HepG2 (cell line): ENCODE data around the gene KRTDAP. TPM values are rescaled to one million over a fixed set of nuclear protein-coding genes. Genes with fewer than 3 reads are reported as not detected.
"Not testable (repeated sequence)": the region's sequence is repeated elsewhere in the genome, so short reads cannot be mapped to it uniquely, and the experiment has no call there.

ENCODE experiments used
- ATAC-seq: fragments of 200-7000 bp; cut with Tn5 transposase; 3 replicates; pipeline ENCODE4 v1.9.1; 2020; ENCODE audit warnings: mild to moderate bottlenecking, moderate library complexity
- BruUV-seq: library from RNA; stranded (reverse); fragments of 400-500 nt; replicated peaks from 2 replicates; lab custom pipeline; 2021; lab: Mats Ljungman, UMichigan
- CTCF ChIA-PET: fragments of 300-600 bp; formaldehyde crosslinking; extraction: SDS; loops from one replicate; lab custom pipeline; 2021; ENCODE audit warnings: low total read pairs, inconsistent platforms, low intra/inter-chr PET ratio; lab: Yijun Ruan, JAX
- POLR2A ChIA-PET: fragments of 350-600 bp; sonication (Branson Sonifier 250); formaldehyde crosslinking; loops from one replicate; lab custom pipeline; 2020; ENCODE audit warnings: antibody characterized with exemption, inconsistent platforms; lab: Yijun Ruan, JAX
- DNase-seq: peaks from one replicate; pipeline ENCODE4 v3.0.0-alpha.2; 2015; ENCODE audit warnings: low spot score
- FAIRE-seq: peaks from 3 replicates; lab custom pipeline; 2011; peaks lifted over from hg19 to GRCh38; lab: Jason Lieb, UNC
- H2AFZ ChIP-seq: one replicate; pipeline ENCODE4 v1.6.1; 2011; ENCODE audit warnings: low read length, inconsistent platforms
- H3K27ac ChIP-seq: fragments of 300-600 bp; 3 replicates; pipeline ENCODE4 v1.8.0; 2011; ENCODE audit warnings: mixed run types, mild to moderate bottlenecking, mixed read lengths, low read length, inconsistent platforms; ENCODE audit not compliant: insufficient read depth; ENCODE audit errors: extremely low read length
- H3K27me3 ChIP-seq, 2 experiments: fragments of 200-600 bp in 1 of 2; 2 replicates in 1 of 2; 3 replicates in 1 of 2; pipeline versions ENCODE4 v1.6.0 to v1.8.0; 2011; ENCODE audit warnings: low read length in 2 of 2, mild to moderate bottlenecking in 2 of 2, moderate library complexity in 2 of 2, inconsistent platforms in 1 of 2; ENCODE audit not compliant: insufficient read depth in 2 of 2, control insufficient read depth in 1 of 2
- H3K36me3 ChIP-seq, 2 experiments: fragments of 200-600 bp in 1 of 2; replicated peaks in 1 of 2; 2 replicates in 1 of 2; 3 replicates in 1 of 2; pipeline versions ENCODE4 v1.5.1 to v1.8.0; 2011; ENCODE audit warnings: low read length in 2 of 2, inconsistent platforms in 1 of 2; ENCODE audit not compliant: insufficient read depth in 2 of 2, control insufficient read depth in 1 of 2
- H3K4me1 ChIP-seq: 2 replicates; pipeline ENCODE4 v1.5.1; 2012; ENCODE audit warnings: low read length, inconsistent platforms; ENCODE audit not compliant: insufficient read depth
- H3K4me2 ChIP-seq: 2 replicates; pipeline ENCODE4 v1.6.0; 2011; ENCODE audit warnings: low read depth, low read length, inconsistent platforms
- H3K4me3 ChIP-seq, 3 experiments: fragments of 200-600 bp in 1 of 3; sonication (generic), shearing (Covaris generic) in 1 of 3; replicated peaks in 1 of 3; 2 replicates each; pipeline ENCODE4 v1.5.1; 2011 to 2016; ENCODE audit warnings: low read length in 3 of 3, inconsistent platforms in 2 of 3, low read depth in 2 of 3, mild to moderate bottlenecking in 2 of 3, control low read depth in 1 of 3, mixed read lengths in 1 of 3; ENCODE audit not compliant: insufficient read depth in 1 of 3
- H3K79me2 ChIP-seq: one replicate; pipeline ENCODE4 v1.6.1; 2011; ENCODE audit warnings: low read length, inconsistent platforms; ENCODE audit not compliant: insufficient read depth
- H3K9ac ChIP-seq: 2 replicates; pipeline ENCODE4 v1.6.0; 2011; ENCODE audit warnings: mild to moderate bottlenecking, low read depth, low read length, inconsistent platforms; ENCODE audit not compliant: insufficient read depth
- H3K9me3 ChIP-seq: 2 replicates; pipeline ENCODE4 v1.5.1; 2012; ENCODE audit warnings: mild to moderate bottlenecking, low read length
- H4K20me1 ChIP-seq: 2 replicates; pipeline ENCODE4 v1.6.0; 2011; ENCODE audit warnings: inconsistent platforms, mild to moderate bottlenecking, low read length, moderate library complexity; ENCODE audit not compliant: insufficient read depth
- MAF1 ChIP-seq: sonication (generic); formaldehyde crosslinking; IDR thresholded peaks from 2 replicates; pipeline ENCODE4 v1.5.0; 2020; ENCODE audit warnings: missing genetic modification reagents, borderline replicate concordance
- MEIS1 ChIP-seq: sonication (generic); formaldehyde crosslinking; IDR thresholded peaks from 2 replicates; pipeline ENCODE4 v1.9.0; 2021; ENCODE audit warnings: mild to moderate bottlenecking, missing genetic modification reagents, moderate library complexity, borderline replicate concordance
- MIER2 ChIP-seq: IDR thresholded peaks from 2 replicates; pipeline ENCODE4 v1.6.1; 2016; ENCODE audit warnings: missing biosample characterization, missing genetic modification reagents
- MTERF4 ChIP-seq: sonication (generic); formaldehyde crosslinking; IDR thresholded peaks from 2 replicates; pipeline ENCODE4 v1.8.0; 2023; ENCODE audit warnings: mild to moderate bottlenecking, missing genetic modification reagents
- SNAPC2 ChIP-seq: sonication (generic); formaldehyde crosslinking; IDR thresholded peaks from 2 replicates; pipeline ENCODE4 v1.8.1; 2022; ENCODE audit warnings: mild to moderate bottlenecking, missing genetic modification reagents
- TCF7 ChIP-seq: sonication (generic); IDR thresholded peaks from 2 replicates; pipeline ENCODE4 v1.6.1; 2016; ENCODE audit warnings: antibody characterized with exemption, low read depth
- ZMAT5 ChIP-seq: sonication (generic); formaldehyde crosslinking; IDR thresholded peaks from 2 replicates; pipeline ENCODE4 v1.5.0; 2020; ENCODE audit warnings: mild to moderate bottlenecking, low read depth, missing genetic modification reagents, borderline replicate concordance
- ZNF234 ChIP-seq: sonication (generic); formaldehyde crosslinking; conservative IDR thresholded peaks from 2 replicates; pipeline ENCODE4 v1.5.1; 2020; ENCODE audit warnings: mild to moderate bottlenecking, missing genetic modification reagents
- ZNF281 ChIP-seq: sonication (generic); formaldehyde crosslinking; IDR thresholded peaks from 2 replicates; pipeline ENCODE4 v1.4.0; 2020; ENCODE audit warnings: missing genetic modification reagents, borderline replicate concordance
- ZNF530 ChIP-seq: sonication (generic); formaldehyde crosslinking; IDR thresholded peaks from 2 replicates; pipeline ENCODE4 v1.5.0; 2020; ENCODE audit warnings: low read depth, mild to moderate bottlenecking, missing genetic modification reagents
- ZNF549 ChIP-seq: sonication (generic); formaldehyde crosslinking; IDR thresholded peaks from 2 replicates; pipeline ENCODE4 v1.5.0; 2020; ENCODE audit warnings: missing genetic modification reagents
- ZNF775 ChIP-seq: sonication (generic); formaldehyde crosslinking; IDR thresholded peaks from 2 replicates; pipeline ENCODE4 v1.4.0; 2020; ENCODE audit warnings: missing genetic modification reagents, mild to moderate bottlenecking, moderate library complexity, borderline replicate concordance
- ZZZ3 ChIP-seq: sonication (generic); formaldehyde crosslinking; IDR thresholded peaks from 2 replicates; pipeline ENCODE4 v1.4.0; 2020; ENCODE audit warnings: missing genetic modification reagents, mild to moderate bottlenecking, borderline replicate concordance
- WGBS: methylation state at CpG from one replicate; pipeline ENCODE4 v1.1.6; 2017; ENCODE audit warnings: low lambda C conversion rate; 5-methylcytosine and 5-hydroxymethylcytosine counted together
- in situ Hi-C: cut with HindIII; loops from 2 replicates; pipeline ENCODE4 v1.10.0; 2017; ENCODE audit warnings: low pct_unique_long_range_greater_than_20kb; ENCODE audit not compliant: extremely low pct_ligation_motif_present
- intact Hi-C: fragments of 100-400 bp; cut with micrococcal nuclease; formaldehyde crosslinking; loops from one replicate; pipeline ENCODE4 v1.10.0; 2022; ENCODE audit not compliant: unreplicated experiment
- polyA plus RNA-seq, 8 experiments: library from polyadenylated mRNA; depleted of rRNA in 3 of 8; stranded (reverse) in 7 of 8; unstranded in 1 of 8; fragments of >200 nt; fragmentation: Illumina TruSeq in 4 of 8; extraction: Trizol in 4 of 8; gene quantifications; 2 replicates each; pipeline versions ENCODE4 v1.2.1 to v1.2.3, GENCODE V29; 2011 to 2016; ENCODE audit warnings: low read depth in 4 of 8, missing spikeins in 1 of 8, mixed read lengths in 1 of 8; ENCODE audit not compliant: insufficient read depth in 1 of 8
- total RNA-seq, 5 experiments: library from RNA; depleted of rRNA; stranded (reverse); fragments of >200 nt; fragmentation: Illumina TruSeq; extraction: Trizol; gene quantifications; 2 replicates each; pipeline ENCODE4 v1.2.3, GENCODE V29; 2016; ENCODE audit warnings: low read depth in 1 of 5

The KRTDAP gene
- total and polyA plus RNA-seq, 2 of the 13 experiments (the other 11 are each of a cell fraction or from before 2014, with no cell fraction given) = 0.86 to 1.5 TPM

DNA sequence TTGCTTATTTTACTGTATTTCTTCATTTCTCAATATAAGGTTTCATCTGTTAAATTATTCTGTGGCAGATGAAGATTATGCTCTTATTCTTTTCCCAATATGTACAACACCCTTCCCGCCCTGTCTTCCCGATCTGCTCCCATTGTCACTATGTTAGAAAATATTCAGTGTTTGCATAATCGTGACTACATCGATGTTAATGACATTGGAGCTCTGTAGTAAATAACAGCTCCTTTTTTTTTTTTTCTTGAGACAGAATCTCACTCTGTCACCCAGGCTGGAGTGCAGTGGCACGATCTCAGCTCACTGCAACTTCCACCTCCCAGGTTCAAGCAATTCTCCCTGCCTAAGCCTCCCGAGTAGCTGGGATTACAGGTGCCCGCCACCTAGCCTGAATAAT is 27.3 kb downstream of the KRTDAP start:
- H3K36me3 ChIP-seq, H3K79me2 ChIP-seq, in situ Hi-C loops, H3K4me3 ChIP-seq, H3K27ac ChIP-seq, H3K4me2 ChIP-seq, H3K27me3 ChIP-seq, DNase-seq, H3K9ac ChIP-seq, H2AFZ ChIP-seq, H3K9me3 ChIP-seq, H4K20me1 ChIP-seq, CTCF ChIA-PET, FAIRE-seq, intact Hi-C loops, BruUV-seq, ATAC-seq: not testable (repeated sequence)
- H3K4me1 ChIP-seq = peaks cover 61% of the 10 kb centered on the region
- 56% methylated on average over 7 of the region's 7 CpGs for WGBS
- POLR2A ChIA-PET = interaction anchor here (1.4 kb wide), 1 partner anchor 44 kb away, joined by 3 read pairs; no protein-coding TSS in a partner anchor

- FAIRE-seq (no peak), ATAC-seq (no peak), DNase-seq (no peak)
- Histone ChIP-seq H3K79me2 (no peaks in the 10 kb centered on the region), H3K4me3 (no peak overlapping the region), H3K4me2 (no peak overlapping the region), H3K9me3 (no peaks in the 10 kb centered on the region), H3K27ac (no peak overlapping the region), H2AFZ (no peak overlapping the region), H3K27me3 (no peaks in the 10 kb centered on the region; a peak in 1 of 5 replicates), H3K9ac (no peak overlapping the region), H3K36me3 (no peaks in the 10 kb centered on the region), H4K20me1 (no peaks in the 10 kb centered on the region), H3K4me1 (peaks cover 61% of the 10 kb centered on the region)
- ChIA-PET POLR2A (interaction anchor here (1.4 kb wide), 1 partner anchor 43 kb away, joined by 3 read pairs; no protein-coding TSS in a partner anchor), CTCF (no interaction called here)
- 38% methylated on average over 6 of the region's 6 CpGs for WGBS
- no TSS peak for BruUV-seq
- in situ Hi-C loops (no loop called here), intact Hi-C loops (no loop called here)
- TF ChIP-seq MAF1 (CRISPR knock-in tag) (no peak), ZNF775 (CRISPR knock-in tag) (no peak), MIER2 (CRISPR knock-in tag) (no peak), MTERF4 (CRISPR knock-in tag) (no peak), ZNF530 (no peak), MEIS1 (CRISPR knock-in tag) (no peak), TCF7 (no peak), SNAPC2 (CRISPR knock-in tag) (no peak), ZNF281 (CRISPR knock-in tag) (no peak), ZNF234 (CRISPR knock-in tag) (no peak), ZNF549 (CRISPR knock-in tag) (no peak), ZZZ3 (no peak), ZMAT5 (CRISPR knock-in tag) (no peak)
Observed at GRCh38 chr19:35462476-35462953, 27.7 kb downstream of the KRTDAP start.
